ENCODE results near the gene ZNF672. TPM values are rescaled to one million over a fixed set of nuclear protein-coding genes. Genes with fewer than 3 reads are reported as not detected.
"Not testable (repeated sequence)": the region's sequence is repeated elsewhere in the genome, so short reads cannot be mapped to it uniquely, and the experiment has no call there.

ZNF672 gene
- polyA plus RNA-seq, 1 donor: 22.4 TPM

GRCh38 chr1:248800459-248800858 lies 37.6 kb upstream of the ZNF672 start:
- no peak for DNase-seq
- 71% methylated on average over 3 of the region's 3 CpGs for WGBS (ENCODE audit: insufficient coverage, low lambda C conversion rate)
- H3K27me3 ChIP-seq (ENCODE audit: control insufficient read depth, insufficient read depth, low read length): no peaks in the 10 kb centered on the region
- no peaks in the 10 kb centered on the region for H3K36me3 ChIP-seq (ENCODE audit: control insufficient read depth, insufficient read depth, low read length)
- no peak overlapping the region for H3K4me3 ChIP-seq (ENCODE audit: low read length)
- peaks cover 9% of the 10 kb centered on the region for H3K9me3 ChIP-seq (ENCODE audit: control insufficient read depth, low read depth, low read length)
- no peak overlapping the region for H3K27ac ChIP-seq (ENCODE audit: low read length)
- peaks cover 26% of the 10 kb centered on the region for H3K4me1 ChIP-seq (ENCODE audit: control insufficient read depth, insufficient read depth, low read length)

- WGBS (ENCODE audit: insufficient coverage, low lambda C conversion rate): no CpG with 5 or more reads among the region's 6 CpGs
- Histone ChIP-seq H3K27me3 (ENCODE audit: control insufficient read depth, insufficient read depth, low read length) (no peaks in the 10 kb centered on the region), H3K4me3 (ENCODE audit: low read length) (no peak overlapping the region), H3K36me3 (ENCODE audit: control insufficient read depth, insufficient read depth, low read length) (no peaks in the 10 kb centered on the region), H3K4me1 (ENCODE audit: control insufficient read depth, insufficient read depth, low read length) (peaks cover 46% of the 10 kb centered on the region), H3K27ac (ENCODE audit: low read length) (peak overlapping the region; percentile 40), H3K9me3 (ENCODE audit: control insufficient read depth, low read depth, low read length) (peaks cover 5% of the 10 kb centered on the region)
- DNase-seq: peak in 1 of 2 donors; percentile 42
Observed at GRCh38 chr1:248802454-248802853, 35.6 kb upstream of the ZNF672 start.

- not testable (repeated sequence) for DNase-seq; H3K4me3 ChIP-seq (ENCODE audit: low read length); H3K27me3 ChIP-seq (ENCODE audit: control insufficient read depth, insufficient read depth, low read length); H3K36me3 ChIP-seq (ENCODE audit: control insufficient read depth, insufficient read depth, low read length); H3K9me3 ChIP-seq (ENCODE audit: control insufficient read depth, low read depth, low read length)
- 95% methylated on average over 15 of the region's 15 CpGs for WGBS (ENCODE audit: insufficient coverage, low lambda C conversion rate)
- Histone ChIP-seq H3K4me1 (ENCODE audit: control insufficient read depth, insufficient read depth, low read length) (peaks cover 47% of the 10 kb centered on the region), H3K27ac (ENCODE audit: low read length) (peak overlapping the region; percentile 88)
Observed at GRCh38 chr1:248803501-248803900, 34.5 kb upstream of the ZNF672 start.

GRCh38 chr1:248804771-248805681 lies 33.0 kb upstream of the ZNF672 start:
- peaks cover 5% of the 10 kb centered on the region for H3K9me3 ChIP-seq (ENCODE audit: control insufficient read depth, low read depth, low read length)
- WGBS (ENCODE audit: insufficient coverage, low lambda C conversion rate): no CpG with 5 or more reads among the region's 10 CpGs
- peak; percentile 65 to 87 for DNase-seq
- no peaks in the 10 kb centered on the region for H3K36me3 ChIP-seq (ENCODE audit: control insufficient read depth, insufficient read depth, low read length)
- H3K4me3 ChIP-seq (ENCODE audit: low read length): no peak overlapping the region
- no peaks in the 10 kb centered on the region for H3K27me3 ChIP-seq (ENCODE audit: control insufficient read depth, insufficient read depth, low read length)
- H3K4me1 ChIP-seq (ENCODE audit: control insufficient read depth, insufficient read depth, low read length): peaks cover 47% of the 10 kb centered on the region
- H3K27ac ChIP-seq (ENCODE audit: low read length): peak overlapping the region; percentile 88

- Histone ChIP-seq H3K27me3 (ENCODE audit: control insufficient read depth, insufficient read depth, low read length) (no peaks in the 10 kb centered on the region), H3K36me3 (ENCODE audit: control insufficient read depth, insufficient read depth, low read length) (peaks cover 2% of the 10 kb centered on the region), H3K27ac (ENCODE audit: low read length) (peak overlapping the region; percentile 88), H3K4me1 (ENCODE audit: control insufficient read depth, insufficient read depth, low read length) (peaks cover 47% of the 10 kb centered on the region), H3K4me3 (ENCODE audit: low read length) (no peak overlapping the region), H3K9me3 (ENCODE audit: control insufficient read depth, low read depth, low read length) (peaks cover 5% of the 10 kb centered on the region)
- WGBS (ENCODE audit: insufficient coverage, low lambda C conversion rate): no CpG with 5 or more reads among the region's 1 CpG
- DNase-seq: peak in 1 of 2 donors; percentile 58
Observed at GRCh38 chr1:248805876-248806275, 32.1 kb upstream of the ZNF672 start.

- H3K4me1 ChIP-seq (ENCODE audit: control insufficient read depth, insufficient read depth, low read length): peaks cover 44% of the 10 kb centered on the region
- H3K9me3 ChIP-seq (ENCODE audit: control insufficient read depth, low read depth, low read length): no peaks in the 10 kb centered on the region
- peak in 1 of 2 donors; percentile 66 for DNase-seq
- WGBS (ENCODE audit: insufficient coverage, low lambda C conversion rate): no CpG with 5 or more reads among the region's 15 CpGs
- peak overlapping the region; percentile 88 for H3K27ac ChIP-seq (ENCODE audit: low read length)
- no peaks in the 10 kb centered on the region for H3K27me3 ChIP-seq (ENCODE audit: control insufficient read depth, insufficient read depth, low read length)
- H3K4me3 ChIP-seq (ENCODE audit: low read length): no peak overlapping the region
- H3K36me3 ChIP-seq (ENCODE audit: control insufficient read depth, insufficient read depth, low read length): peaks cover 15% of the 10 kb centered on the region
Observed at GRCh38 chr1:248807067-248807737, 30.8 kb upstream of the ZNF672 start.

GRCh38 chr1:248808876-248809275 lies 29.1 kb upstream of the ZNF672 start:
- no CpG with 5 or more reads among the region's 9 CpGs for WGBS (ENCODE audit: insufficient coverage, low lambda C conversion rate)
- DNase-seq: no peak
- H3K4me1 ChIP-seq (ENCODE audit: control insufficient read depth, insufficient read depth, low read length): peaks cover 34% of the 10 kb centered on the region
- peaks cover 31% of the 10 kb centered on the region for H3K36me3 ChIP-seq (ENCODE audit: control insufficient read depth, insufficient read depth, low read length)
- no peak overlapping the region for H3K27ac ChIP-seq (ENCODE audit: low read length)
- H3K27me3 ChIP-seq (ENCODE audit: control insufficient read depth, insufficient read depth, low read length): no peaks in the 10 kb centered on the region
- H3K4me3 ChIP-seq (ENCODE audit: low read length): no peak overlapping the region
- no peaks in the 10 kb centered on the region for H3K9me3 ChIP-seq (ENCODE audit: control insufficient read depth, low read depth, low read length)

GRCh38 chr1:248810000-248810726 lies 27.9 kb upstream of the ZNF672 start:
- Histone ChIP-seq H3K27ac (ENCODE audit: low read length) (no peak overlapping the region), H3K27me3 (ENCODE audit: control insufficient read depth, insufficient read depth, low read length) (no peaks in the 10 kb centered on the region), H3K4me1 (ENCODE audit: control insufficient read depth, insufficient read depth, low read length) (peaks cover 23% of the 10 kb centered on the region), H3K9me3 (ENCODE audit: control insufficient read depth, low read depth, low read length) (no peaks in the 10 kb centered on the region), H3K4me3 (ENCODE audit: low read length) (no peak overlapping the region), H3K36me3 (ENCODE audit: control insufficient read depth, insufficient read depth, low read length) (peaks cover 44% of the 10 kb centered on the region)
- DNase-seq: no peak
- 93% methylated on average over 4 of the region's 10 CpGs for WGBS (ENCODE audit: insufficient coverage, low lambda C conversion rate)

- no CpG with 5 or more reads among the region's 12 CpGs for WGBS (ENCODE audit: insufficient coverage, low lambda C conversion rate)
- H3K36me3 ChIP-seq (ENCODE audit: control insufficient read depth, insufficient read depth, low read length): peaks cover 50% of the 10 kb centered on the region
- no peak for DNase-seq
- no peaks in the 10 kb centered on the region for H3K9me3 ChIP-seq (ENCODE audit: control insufficient read depth, low read depth, low read length)
- peaks cover 16% of the 10 kb centered on the region for H3K4me1 ChIP-seq (ENCODE audit: control insufficient read depth, insufficient read depth, low read length)
- no peak overlapping the region for H3K4me3 ChIP-seq (ENCODE audit: low read length)
- H3K27me3 ChIP-seq (ENCODE audit: control insufficient read depth, insufficient read depth, low read length): no peaks in the 10 kb centered on the region
- H3K27ac ChIP-seq (ENCODE audit: low read length): no peak overlapping the region
Observed at GRCh38 chr1:248810727-248811513, 27.1 kb upstream of the ZNF672 start.
